Fibroblast of mammary gland (primary cell): ENCODE results near the gene BCL10.

ENCODE experiments used
- DNase-seq: peaks from one replicate; pipeline ENCODE4 v3.0.0-alpha.2; 2010; ENCODE audit warnings: low read depth
- H3K4me3 ChIP-seq: 2 replicates; pipeline ENCODE4 v1.5.1; 2011; ENCODE audit warnings: low read depth, mild to moderate bottlenecking, low read length, moderate library complexity; ENCODE audit not compliant: control insufficient read depth
- CTCF ChIP-seq: conservative IDR thresholded peaks from 2 replicates; pipeline ENCODE4 v1.5.1; 2011; ENCODE audit warnings: low read depth, low read length, inconsistent platforms; ENCODE audit not compliant: control insufficient read depth, insufficient read depth

BCL10 gene

GRCh38 chr1:85276215-85276977, at the start of gene BCL10:
TSS of gene BCL10 (minus strand) at chr1:85276632. CDS start at chr1:85276352, 280 bp downstream.
- H3K4me3 ChIP-seq, result peak within 1 kb of the TSS; percentile 99
- peak; percentile 96 for DNase-seq
- TF ChIP-seq CTCF, result no peak

- no peak for TF ChIP-seq CTCF
- DNase-seq, result no peak
- no peak overlapping the region for H3K4me3 ChIP-seq
These were observed 49.5 kb upstream of the BCL10 start for GRCh38 chr1:85325920-85326319.

GRCh38 chr1:85323770-85324169, 47.3 kb upstream of the BCL10 start:
- TF ChIP-seq CTCF, result no peak
- no peak for DNase-seq
- no peak overlapping the region for H3K4me3 ChIP-seq

- TF ChIP-seq CTCF, result no peak
- peak; percentile 74 for DNase-seq
These were observed 46.2 kb upstream of the BCL10 start for GRCh38 chr1:85322655-85323054.

GRCh38 chr1:85321237-85321964, 45.0 kb upstream of the BCL10 start:
- no peak for TF ChIP-seq CTCF
- no peak overlapping the region for H3K4me3 ChIP-seq
- peak; percentile 91 for DNase-seq

More at GRCh38 chr1:85322655-85323054, 46.2 kb upstream of the BCL10 start:
- no peak overlapping the region for H3K4me3 ChIP-seq

GRCh38 chr1:85320371-85321131, 44.1 kb upstream of the BCL10 start:
- DNase-seq, result peak; percentile 86
- H3K4me3 ChIP-seq, result no peak overlapping the region
- no peak for TF ChIP-seq CTCF
